ENCODE measurements around the gene SLC29A1.

The SLC29A1 gene

GRCh38 chr6:44232676-44233566 is 9.5 kb downstream of the SLC29A1 start:
- Mint-ChIP-seq H3K4me3 (no peak overlapping the region), H3K27me3 (no peaks in the 10 kb centered on the region), H3K36me3 (no peaks in the 10 kb centered on the region), H3K9me3 (no peaks in the 10 kb centered on the region), H3K27ac (no peak overlapping the region), H3K4me1 (peaks cover 4% of the 10 kb centered on the region)
- ATAC-seq (ENCODE audit: low read depth): no peak
- no peak for DNase-seq (ENCODE audit: low spot score in 2 of 2)

DNA sequence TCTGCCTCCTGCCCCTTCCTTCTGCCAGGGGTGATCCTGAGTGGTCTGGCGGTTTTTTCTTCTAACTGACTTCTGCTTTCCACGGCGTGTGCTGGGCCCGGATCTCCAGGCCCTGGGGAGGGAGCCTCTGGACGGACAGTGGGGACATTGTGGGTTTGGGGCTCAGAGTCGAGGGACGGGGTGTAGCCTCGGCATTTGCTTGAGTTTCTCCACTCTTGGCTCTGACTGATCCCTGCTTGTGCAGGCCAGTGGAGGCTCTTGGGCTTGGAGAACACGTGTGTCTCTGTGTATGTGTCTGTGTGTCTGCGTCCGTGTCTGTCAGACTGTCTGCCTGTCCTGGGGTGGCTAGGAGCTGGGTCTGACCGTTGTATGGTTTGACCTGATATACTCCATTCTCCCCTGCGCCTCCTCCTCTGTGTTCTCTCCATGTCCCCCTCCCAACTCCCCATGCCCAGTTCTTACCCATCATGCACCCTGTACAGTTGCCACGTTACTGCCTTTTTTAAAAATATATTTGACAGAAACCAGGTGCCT is 10.2 kb downstream of the SLC29A1 start:
- Mint-ChIP-seq H3K9me3 (no peaks in the 10 kb centered on the region), H3K36me3 (no peaks in the 10 kb centered on the region), H3K4me1 (peaks cover 7% of the 10 kb centered on the region), H3K27ac (no peak overlapping the region), H3K4me3 (no peak overlapping the region), H3K27me3 (no peaks in the 10 kb centered on the region)
- no peak for DNase-seq (ENCODE audit: low spot score in 2 of 2)
- no peak for ATAC-seq (ENCODE audit: low read depth)

- DNase-seq (ENCODE audit: low spot score in 2 of 2) (no peak), ATAC-seq (ENCODE audit: low read depth) (no peak)
- no peaks in the 10 kb centered on the region for H3K27me3 Mint-ChIP-seq
- no peaks in the 10 kb centered on the region for H3K36me3 Mint-ChIP-seq
- H3K9me3 Mint-ChIP-seq: no peaks in the 10 kb centered on the region
- no peak overlapping the region for H3K27ac Mint-ChIP-seq
- H3K4me3 Mint-ChIP-seq: no peak overlapping the region
- H3K4me1 Mint-ChIP-seq: peaks cover 7% of the 10 kb centered on the region
Measured at GRCh38 chr6:44234101-44235025, 11.0 kb downstream of the SLC29A1 start.

- ATAC-seq (ENCODE audit: low read depth) (no peak), DNase-seq (ENCODE audit: low spot score in 2 of 2) (no peak)
- Mint-ChIP-seq H3K9me3 (no peaks in the 10 kb centered on the region), H3K4me3 (no peak overlapping the region), H3K27ac (no peak overlapping the region), H3K27me3 (no peaks in the 10 kb centered on the region), H3K4me1 (peaks cover 7% of the 10 kb centered on the region), H3K36me3 (no peaks in the 10 kb centered on the region)
Measured at GRCh38 chr6:44235269-44235668, 11.9 kb downstream of the SLC29A1 start.

GRCh38 chr6:44235891-44236516 is 12.6 kb downstream of the SLC29A1 start:
- Mint-ChIP-seq H3K4me3 (no peak overlapping the region), H3K27ac (no peak overlapping the region), H3K36me3 (no peaks in the 10 kb centered on the region), H3K27me3 (no peaks in the 10 kb centered on the region), H3K9me3 (no peaks in the 10 kb centered on the region), H3K4me1 (peaks cover 7% of the 10 kb centered on the region)
- no peak for ATAC-seq (ENCODE audit: low read depth)
- DNase-seq (ENCODE audit: low spot score in 2 of 2): no peak

GRCh38 chr6:44237021-44237812 is 13.8 kb downstream of the SLC29A1 start:
- DNase-seq (ENCODE audit: low spot score in 2 of 2) (no peak), ATAC-seq (ENCODE audit: low read depth) (peak; percentile 67)
- Mint-ChIP-seq H3K27me3 (no peaks in the 10 kb centered on the region), H3K9me3 (no peaks in the 10 kb centered on the region), H3K36me3 (no peaks in the 10 kb centered on the region), H3K4me1 (peaks cover 7% of the 10 kb centered on the region), H3K27ac (peak overlapping the region; percentile 98), H3K4me3 (peak overlapping the region; percentile 92)

- peak overlapping the region; percentile 92 for H3K4me3 Mint-ChIP-seq
- H3K36me3 Mint-ChIP-seq: no peaks in the 10 kb centered on the region
- H3K27me3 Mint-ChIP-seq: no peaks in the 10 kb centered on the region
- peaks cover 7% of the 10 kb centered on the region for H3K4me1 Mint-ChIP-seq
- ATAC-seq (ENCODE audit: low read depth) (peak; percentile 95), DNase-seq (ENCODE audit: low spot score in 2 of 2) (peak; percentile 82 to 91)
- peak overlapping the region; percentile 98 for H3K27ac Mint-ChIP-seq
- H3K9me3 Mint-ChIP-seq: no peaks in the 10 kb centered on the region
Measured at GRCh38 chr6:44237813-44238433, 14.5 kb downstream of the SLC29A1 start.

DNA sequence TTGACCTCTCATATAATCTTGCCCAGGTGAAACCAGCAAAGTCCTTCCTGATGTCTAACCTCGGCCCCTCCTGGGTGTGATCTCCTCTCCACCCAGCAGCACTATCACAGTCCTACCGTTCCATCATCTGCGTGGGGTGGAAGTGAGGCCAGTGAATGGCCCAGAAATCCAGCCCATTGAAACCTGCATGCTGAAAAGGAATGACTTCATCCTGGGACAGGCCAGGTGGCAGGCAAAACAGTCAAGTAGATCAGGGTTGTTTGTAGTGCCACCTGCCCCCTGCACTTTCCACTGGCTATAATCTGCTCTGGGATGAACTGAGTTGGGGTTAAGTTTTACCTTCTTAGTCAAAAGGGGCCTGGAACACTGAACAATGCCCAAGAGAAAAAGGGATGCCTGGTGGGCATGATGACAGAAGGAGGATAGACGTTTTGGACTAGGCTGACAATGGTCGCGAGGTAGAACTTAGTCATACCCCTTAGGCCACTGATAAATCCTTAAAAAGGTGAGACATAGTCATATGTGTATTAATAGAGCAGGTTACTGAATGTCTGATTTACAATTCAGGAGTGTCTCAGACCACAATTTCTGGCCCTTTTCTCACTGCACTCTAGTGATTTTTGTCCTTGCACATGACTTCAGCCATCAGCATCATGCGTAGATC is 15.4 kb downstream of the SLC29A1 start:
- peaks cover 7% of the 10 kb centered on the region for H3K4me1 Mint-ChIP-seq
- ATAC-seq (ENCODE audit: low read depth) (no peak), DNase-seq (ENCODE audit: low spot score in 2 of 2) (no peak)
- H3K27ac Mint-ChIP-seq: peak overlapping the region; percentile 98
- no peaks in the 10 kb centered on the region for H3K27me3 Mint-ChIP-seq
- H3K4me3 Mint-ChIP-seq: peak overlapping the region; percentile 92
- no peaks in the 10 kb centered on the region for H3K9me3 Mint-ChIP-seq
- no peaks in the 10 kb centered on the region for H3K36me3 Mint-ChIP-seq

DNA sequence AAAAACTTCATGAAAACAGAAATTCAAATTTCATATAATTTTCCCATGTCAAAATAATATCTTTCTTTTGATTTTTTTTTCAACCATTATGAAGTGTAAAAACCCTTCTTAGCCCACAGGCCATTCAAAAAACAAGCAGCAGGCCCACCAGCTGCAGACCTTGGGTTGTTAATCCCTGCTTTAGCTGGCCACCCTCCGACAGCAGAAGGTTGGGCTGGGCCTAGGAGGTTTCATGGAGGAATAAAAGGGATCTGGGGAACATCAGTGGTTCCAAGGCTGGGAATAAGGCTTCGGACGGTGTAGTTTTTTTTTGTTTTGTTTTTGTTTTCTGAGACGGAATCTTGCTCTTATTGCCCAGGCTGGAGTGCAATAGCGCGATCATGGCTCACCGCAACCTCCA is 19.9 kb downstream of the SLC29A1 start:
- Mint-ChIP-seq H3K27ac (no peak overlapping the region), H3K9me3 (no peaks in the 10 kb centered on the region), H3K4me3 (no peak overlapping the region), H3K4me1 (peaks cover 11% of the 10 kb centered on the region), H3K27me3 (no peaks in the 10 kb centered on the region), H3K36me3 (peaks cover under 1% of the 10 kb centered on the region)
- DNase-seq (ENCODE audit: low spot score in 2 of 2): no peak
- no peak for ATAC-seq (ENCODE audit: low read depth)

DNA sequence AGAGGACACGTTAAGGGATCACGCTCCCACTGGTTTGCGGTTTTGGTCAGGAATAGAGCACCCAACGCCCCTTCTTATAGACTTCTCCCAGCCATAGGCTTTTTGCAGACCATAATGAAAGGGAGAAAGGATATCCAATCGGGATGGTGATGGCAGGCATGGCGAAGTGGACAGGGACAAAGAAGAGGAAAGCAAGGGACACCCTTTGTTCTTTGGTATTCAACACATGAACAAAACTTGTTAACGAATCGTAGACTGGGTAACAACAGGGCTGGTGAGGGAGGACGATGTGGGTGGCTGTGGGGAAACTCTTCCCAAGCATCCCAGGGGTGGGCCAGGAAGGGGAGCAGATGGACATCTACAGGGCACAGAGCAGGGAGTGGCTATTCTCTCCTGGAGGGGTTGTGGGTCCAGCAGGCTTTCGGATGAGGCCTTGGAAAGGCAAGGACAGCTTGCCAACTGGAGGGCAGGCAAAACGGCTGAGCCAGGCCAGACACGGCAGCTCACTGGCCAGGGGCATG is 22.1 kb downstream of the SLC29A1 start:
- Mint-ChIP-seq H3K27ac (peak overlapping the region; percentile 99), H3K4me3 (peak overlapping the region; percentile 98), H3K9me3 (no peaks in the 10 kb centered on the region), H3K36me3 (peaks cover 19% of the 10 kb centered on the region), H3K27me3 (no peaks in the 10 kb centered on the region), H3K4me1 (peaks cover 26% of the 10 kb centered on the region)
- DNase-seq (ENCODE audit: low spot score in 2 of 2) (no peak), ATAC-seq (ENCODE audit: low read depth) (no peak)

- H3K9me3 Mint-ChIP-seq: no peaks in the 10 kb centered on the region
- peak overlapping the region; percentile 99 for H3K27ac Mint-ChIP-seq
- H3K27me3 Mint-ChIP-seq: no peaks in the 10 kb centered on the region
- DNase-seq (ENCODE audit: low spot score in 2 of 2) (peak; percentile 79 to 90), ATAC-seq (ENCODE audit: low read depth) (peak; percentile 45)
- H3K36me3 Mint-ChIP-seq: peaks cover 19% of the 10 kb centered on the region
- H3K4me3 Mint-ChIP-seq: peak overlapping the region; percentile 98
- peaks cover 26% of the 10 kb centered on the region for H3K4me1 Mint-ChIP-seq
Measured at GRCh38 chr6:44245912-44246662, 22.7 kb downstream of the SLC29A1 start.

Measured in memory B cell (primary cell).